Measurements from ENCODE around the gene MICOS13.

DNA sequence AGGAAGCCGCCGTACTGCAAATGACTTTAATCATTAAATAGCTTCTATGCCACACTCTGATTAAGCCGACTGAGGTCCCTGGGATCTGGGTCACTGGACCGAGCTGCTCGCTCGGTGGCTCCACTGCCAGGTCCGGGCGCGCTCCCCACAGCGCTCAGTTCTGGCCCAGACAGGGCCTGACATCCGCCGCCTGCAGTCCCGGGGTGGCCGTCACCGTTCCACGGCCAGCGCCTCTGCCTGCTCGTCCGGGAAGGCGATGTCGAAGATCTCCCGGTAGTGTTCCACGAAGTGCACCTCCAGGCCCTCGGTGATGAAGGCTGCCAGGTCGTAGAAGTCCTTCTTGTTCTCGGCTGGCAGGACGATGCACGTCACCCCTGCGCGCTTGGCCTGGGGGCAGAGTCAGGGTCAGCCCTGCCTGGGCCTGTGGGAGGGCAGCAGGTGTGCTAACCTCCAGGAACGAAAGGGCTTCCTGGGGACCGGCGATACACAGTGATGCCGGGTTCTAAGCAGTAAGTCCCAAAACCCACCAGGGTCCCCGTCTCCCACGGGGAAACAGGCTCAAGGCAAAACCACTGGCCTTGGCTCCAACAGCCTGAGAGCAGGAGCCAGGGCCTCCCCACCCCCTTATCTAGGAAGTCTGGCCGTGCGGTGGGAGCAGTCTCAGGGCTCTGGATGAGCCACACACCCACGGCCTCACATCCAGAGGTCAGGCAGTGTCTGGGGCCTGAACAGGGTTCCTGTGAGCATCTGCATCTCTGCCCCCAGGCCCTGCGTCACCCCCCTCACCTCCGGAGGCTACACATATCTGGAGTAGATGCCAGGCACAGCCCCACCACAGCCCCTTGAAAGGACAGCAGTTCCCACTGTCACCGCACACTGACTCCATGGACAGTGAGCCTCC lies 11.8 kb upstream of the MICOS13 start:
- TF ChIP-seq, protein P1, sequence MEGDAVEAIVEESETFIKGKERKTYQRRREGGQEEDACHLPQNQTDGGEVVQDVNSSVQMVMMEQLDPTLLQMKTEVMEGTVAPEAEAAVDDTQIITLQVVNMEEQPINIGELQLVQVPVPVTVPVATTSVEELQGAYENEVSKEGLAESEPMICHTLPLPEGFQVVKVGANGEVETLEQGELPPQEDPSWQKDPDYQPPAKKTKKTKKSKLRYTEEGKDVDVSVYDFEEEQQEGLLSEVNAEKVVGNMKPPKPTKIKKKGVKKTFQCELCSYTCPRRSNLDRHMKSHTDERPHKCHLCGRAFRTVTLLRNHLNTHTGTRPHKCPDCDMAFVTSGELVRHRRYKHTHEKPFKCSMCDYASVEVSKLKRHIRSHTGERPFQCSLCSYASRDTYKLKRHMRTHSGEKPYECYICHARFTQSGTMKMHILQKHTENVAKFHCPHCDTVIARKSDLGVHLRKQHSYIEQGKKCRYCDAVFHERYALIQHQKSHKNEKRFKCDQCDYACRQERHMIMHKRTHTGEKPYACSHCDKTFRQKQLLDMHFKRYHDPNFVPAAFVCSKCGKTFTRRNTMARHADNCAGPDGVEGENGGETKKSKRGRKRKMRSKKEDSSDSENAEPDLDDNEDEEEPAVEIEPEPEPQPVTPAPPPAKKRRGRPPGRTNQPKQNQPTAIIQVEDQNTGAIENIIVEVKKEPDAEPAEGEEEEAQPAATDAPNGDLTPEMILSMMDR (IDR thresholded peaks at IDR 0.05) = no peak
- TF ChIP-seq POLR2A (IDR thresholded peaks at IDR 0.05) = no peak

Data from prostate gland (tissue), 2 donors.